GM18511 (cell line): ENCODE data around the gene PLA2G6.
A peak's percentile ranks its signal among the peaks of the same experiment; 100 is the strongest.

ENCODE experiments used
- ATAC-seq: cut with Tn5 transposase; IDR thresholded peaks from one replicate; pipeline ENCODE4 v1.9.1; 2021; ENCODE audit warnings: mild to moderate bottlenecking, moderate library complexity; ENCODE audit not compliant: unreplicated experiment

Gene PLA2G6

DNA sequence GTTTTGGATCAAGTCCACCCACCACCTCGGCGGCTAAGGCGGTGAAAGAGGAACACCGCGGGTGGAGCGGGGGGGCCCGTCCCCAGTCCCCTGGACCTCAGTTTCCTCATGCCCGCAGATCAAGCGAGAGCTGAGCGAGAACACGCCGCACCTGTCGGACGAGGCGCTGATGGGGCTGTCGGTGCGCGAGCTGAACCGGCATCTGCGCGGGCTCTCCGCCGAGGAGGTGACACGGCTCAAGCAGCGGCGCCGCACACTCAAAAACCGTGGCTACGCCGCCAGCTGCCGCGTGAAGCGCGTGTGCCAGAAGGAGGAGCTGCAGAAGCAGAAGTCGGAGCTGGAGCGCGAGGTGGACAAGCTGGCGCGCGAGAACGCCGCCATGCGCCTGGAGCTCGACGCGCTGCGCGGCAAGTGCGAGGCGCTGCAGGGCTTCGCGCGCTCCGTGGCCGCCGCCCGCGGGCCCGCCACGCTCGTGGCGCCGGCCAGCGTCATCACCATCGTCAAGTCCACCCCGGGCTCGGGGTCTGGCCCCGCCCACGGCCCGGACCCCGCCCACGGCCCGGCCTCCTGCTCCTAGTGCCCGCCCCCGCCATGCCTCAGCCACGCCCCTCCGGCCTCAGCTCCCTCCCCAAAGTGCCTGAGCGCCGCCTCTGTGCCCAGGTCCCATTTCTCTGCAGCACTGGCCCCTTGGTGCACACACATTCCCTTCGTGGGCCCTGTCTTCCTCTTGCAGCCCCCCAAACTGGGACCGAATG is 32.8 kb upstream of the PLA2G6 start:
- no peak for ATAC-seq

- no peak for ATAC-seq
Observed at GRCh38 chr22:38213990-38214301, 32.3 kb upstream of the PLA2G6 start.

DNA sequence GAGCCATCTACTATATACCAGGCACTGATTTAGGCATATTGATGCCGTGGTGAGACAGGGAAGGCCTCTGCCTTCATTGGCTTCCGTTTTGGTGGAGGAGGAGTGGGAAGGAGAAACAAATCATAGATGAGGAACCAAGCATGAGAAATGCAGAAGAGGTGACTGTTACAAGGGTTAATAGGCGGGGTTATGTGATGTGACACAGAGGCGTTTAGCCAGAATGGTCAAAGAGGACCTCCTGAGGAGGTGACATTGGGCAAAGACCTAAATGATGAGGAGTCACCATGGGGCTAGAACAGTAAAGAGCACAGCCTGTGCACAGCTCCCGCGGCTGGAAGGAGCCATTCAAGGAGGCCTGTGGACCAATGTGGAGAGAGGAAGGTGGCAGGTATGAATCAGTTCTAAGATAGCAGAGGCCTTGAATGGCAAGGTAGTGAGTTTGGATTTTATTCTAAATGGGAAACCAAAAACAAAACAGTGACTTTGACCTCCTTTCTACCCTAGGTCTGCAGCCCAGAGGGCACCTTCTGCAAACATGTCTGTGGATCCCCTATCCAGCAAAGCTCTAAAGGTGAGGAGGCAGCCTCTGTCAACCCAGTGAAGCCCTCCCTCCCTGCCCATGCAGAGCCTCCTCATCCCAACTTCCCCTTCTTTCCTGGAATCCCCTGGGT is 31.8 kb upstream of the PLA2G6 start:
- no peak for ATAC-seq

GRCh38 chr22:38212442-38212841 is 30.8 kb upstream of the PLA2G6 start:
- no peak for ATAC-seq

DNA sequence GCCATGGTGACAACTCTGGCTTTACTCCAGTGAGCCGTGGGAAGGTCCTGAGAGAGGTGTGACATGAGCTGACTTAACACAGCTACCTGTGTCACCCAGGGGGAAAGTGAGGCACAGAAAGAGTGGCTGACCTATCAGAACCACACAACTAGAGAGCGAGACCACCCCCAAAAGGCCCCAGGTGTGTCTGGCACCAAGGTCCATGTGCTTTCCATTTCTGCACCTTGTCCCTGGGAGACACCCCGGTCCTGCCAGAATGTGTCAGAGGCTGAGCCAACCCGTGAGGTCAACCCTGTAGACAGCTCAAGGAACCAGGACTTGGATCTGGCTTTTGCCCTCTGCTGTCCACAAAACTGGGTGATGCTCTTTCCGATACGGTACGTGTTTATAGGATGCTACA is 29.9 kb upstream of the PLA2G6 start:
- no peak for ATAC-seq

GRCh38 chr22:38208551-38208968 is 26.9 kb upstream of the PLA2G6 start:
- no peak for ATAC-seq

- ATAC-seq: no peak
Observed at GRCh38 chr22:38207898-38208432, 26.3 kb upstream of the PLA2G6 start.

- no peak for ATAC-seq
Observed at GRCh38 chr22:38205261-38206128, 23.9 kb upstream of the PLA2G6 start.

DNA sequence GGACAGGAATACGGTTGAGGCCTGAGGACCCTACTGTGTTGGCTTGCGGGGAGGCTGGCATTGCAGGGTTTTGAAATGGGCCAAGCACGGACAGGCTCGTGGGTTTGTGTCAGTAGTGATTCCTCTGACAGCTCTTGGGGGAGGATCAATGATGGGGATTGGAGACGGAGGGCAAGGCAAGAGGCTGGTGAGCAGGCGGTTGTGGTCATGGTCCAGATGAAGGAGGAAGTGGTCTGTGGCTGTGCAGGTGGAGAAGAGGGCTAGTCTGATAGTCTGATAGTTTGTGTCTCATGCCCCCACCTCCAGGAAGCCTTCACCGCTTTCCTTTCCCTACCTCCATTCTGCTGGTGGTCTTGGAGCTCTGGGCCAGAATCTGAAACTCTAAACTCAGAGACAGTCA is 23.2 kb upstream of the PLA2G6 start:
- ATAC-seq: no peak

DNA sequence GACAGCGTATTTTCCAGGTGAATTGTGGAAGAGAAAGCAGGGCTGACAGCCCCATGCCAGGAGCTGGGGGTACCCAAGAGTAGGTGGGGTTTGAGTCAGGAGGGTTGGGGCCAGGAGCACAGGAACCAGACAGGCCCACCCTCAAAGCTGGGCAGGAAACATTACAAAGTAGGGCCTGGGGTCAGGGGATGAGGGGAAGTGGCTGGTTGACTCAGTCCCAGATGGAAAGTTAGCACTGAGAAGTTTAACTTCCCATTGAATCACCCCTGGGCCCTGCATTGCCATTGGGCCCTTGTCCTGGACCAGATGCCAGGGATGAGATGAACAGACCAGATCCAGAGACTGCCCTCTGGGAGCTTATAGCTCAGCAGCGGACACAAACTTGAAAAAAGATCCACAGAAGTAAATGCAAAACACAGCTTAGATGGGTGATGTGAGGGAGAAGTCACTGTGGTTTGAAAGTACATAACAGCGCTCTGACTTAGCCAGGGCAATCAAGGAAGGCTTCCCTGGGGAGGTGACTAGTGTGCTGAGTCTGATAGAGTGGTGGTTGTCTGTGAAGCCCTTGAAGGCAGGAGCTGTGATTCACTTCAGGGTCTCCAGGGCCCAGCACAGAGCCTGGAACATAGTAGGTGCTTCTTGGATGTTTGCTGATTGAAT is 22.4 kb upstream of the PLA2G6 start:
- ATAC-seq: no peak

GRCh38 chr22:38203090-38203810 is 21.6 kb upstream of the PLA2G6 start:
- no peak for ATAC-seq

DNA sequence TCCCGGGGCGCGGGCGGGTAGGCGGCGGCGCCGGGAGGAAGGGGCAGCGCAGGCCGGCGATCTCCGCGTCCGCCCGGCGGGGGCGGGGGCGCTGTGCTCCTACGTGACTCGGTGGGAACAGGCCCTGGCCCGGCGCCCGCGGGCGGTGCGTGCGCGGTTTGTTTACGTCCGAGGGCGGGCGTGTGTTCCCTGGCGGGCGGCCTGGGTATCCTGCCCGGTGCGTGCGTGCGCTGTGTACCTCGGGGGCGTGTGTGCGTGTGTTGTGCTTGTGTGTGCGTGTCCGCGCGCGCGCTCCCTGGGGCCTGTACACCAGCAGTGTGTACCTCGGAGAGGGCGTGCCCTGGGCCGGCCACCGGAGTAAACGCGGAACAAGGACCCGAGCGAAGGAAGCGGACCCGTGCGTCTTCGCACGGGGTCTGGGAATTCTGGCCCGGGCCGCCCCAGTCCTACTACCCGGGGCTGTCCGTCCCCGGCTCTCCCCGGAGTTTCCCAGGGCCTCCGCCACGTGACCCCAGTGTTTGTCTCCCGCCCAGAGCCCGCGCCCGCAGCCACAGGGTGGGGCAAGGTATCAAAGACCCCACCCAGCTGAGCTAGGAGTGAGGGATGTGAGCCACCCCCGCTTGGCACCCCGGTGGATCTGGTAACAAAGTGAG is 20.9 kb upstream of the PLA2G6 start:
- peak; percentile 25 for ATAC-seq

- peak; percentile 60 for ATAC-seq
Observed at GRCh38 chr22:38201711-38202436, 20.2 kb upstream of the PLA2G6 start, which contains the start of gene MAFF. Gene MAFF (plus strand): TSS chr22:38201994. CDS start chr22:38213854, 11,860 bp downstream.

GRCh38 chr22:38201371-38201710 is 19.7 kb upstream of the PLA2G6 start:
- ATAC-seq: no peak

GRCh38 chr22:38199826-38200559 is 18.4 kb upstream of the PLA2G6 start:
- ATAC-seq: no peak

GRCh38 chr22:38196791-38197419 is 15.3 kb upstream of the PLA2G6 start:
- no peak for ATAC-seq

DNA sequence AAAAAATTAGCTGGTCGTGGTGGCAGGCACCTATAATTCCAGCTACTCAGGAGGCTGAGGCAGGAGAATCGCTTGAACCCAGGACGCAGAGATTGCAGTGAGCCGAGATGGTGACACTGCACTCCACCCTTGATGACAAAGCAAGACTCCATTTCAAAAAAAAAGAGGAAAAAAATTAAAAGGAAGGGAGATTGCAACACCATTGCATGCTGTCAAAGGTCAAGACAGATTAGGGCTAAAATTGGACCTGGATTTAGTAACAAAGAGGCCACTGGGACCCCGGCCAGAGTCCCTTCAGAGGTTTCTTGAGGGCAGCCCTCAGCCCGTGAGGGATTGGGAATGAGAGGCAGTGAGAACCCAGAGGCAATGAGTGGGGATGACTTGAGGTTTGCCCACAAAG is 11.9 kb upstream of the PLA2G6 start:
- ATAC-seq: no peak

- no peak for ATAC-seq
Observed at GRCh38 chr22:38192475-38192863, 10.8 kb upstream of the PLA2G6 start.
